KMS-11 (cell line): ENCODE measurements around the gene CDK19.

ENCODE experiments used
- H2AFZ ChIP-seq: fragments of 200-600 bp; sonication (generic); 2 replicates; pipeline ENCODE4 v1.6.1; 2016; ENCODE audit warnings: antibody characterized with exemption, mixed run types, low read depth
- H3K27ac ChIP-seq: fragments of 200-600 bp; sonication (generic); 2 replicates; pipeline ENCODE4 v1.6.1; 2016; ENCODE audit warnings: mild to moderate bottlenecking, mixed run types
- H3K27me3 ChIP-seq: fragments of 200-600 bp; sonication (generic); 2 replicates; pipeline ENCODE4 v1.6.1; 2017; ENCODE audit warnings: mild to moderate bottlenecking, low read depth, mixed run types, moderate library complexity; ENCODE audit not compliant: insufficient read depth
- H3K36me3 ChIP-seq: fragments of 200-600 bp; sonication (generic); 2 replicates; pipeline ENCODE4 v1.6.1; 2017; ENCODE audit warnings: mild to moderate bottlenecking, mixed run types; ENCODE audit not compliant: insufficient read depth
- H3K4me1 ChIP-seq: fragments of 200-600 bp; sonication (generic); 2 replicates; pipeline ENCODE4 v1.6.1; 2016; ENCODE audit warnings: mild to moderate bottlenecking, low read depth, mixed run types; ENCODE audit not compliant: poor library complexity, severe bottlenecking
- H3K4me2 ChIP-seq: fragments of 200-600 bp; sonication (generic); 2 replicates; pipeline ENCODE4 v1.7.0; 2016; ENCODE audit warnings: mild to moderate bottlenecking, mixed run types
- H3K4me3 ChIP-seq: fragments of 200-600 bp; sonication (generic); IDR thresholded peaks from 2 replicates; pipeline ENCODE4 v1.6.1; 2017; ENCODE audit warnings: low read depth, low read length, mixed read lengths; ENCODE audit not compliant: insufficient read depth
- H3K79me2 ChIP-seq: fragments of 200-600 bp; sonication (generic); 2 replicates; pipeline ENCODE4 v1.6.1; 2016; ENCODE audit warnings: low read depth, mixed run types; ENCODE audit not compliant: insufficient read depth
- H3K9ac ChIP-seq: fragments of 200-600 bp; sonication (generic); 2 replicates; pipeline ENCODE4 v1.6.1; 2016; ENCODE audit warnings: mild to moderate bottlenecking, mixed run types
- H4K20me1 ChIP-seq: fragments of 200-600 bp; sonication (generic); 2 replicates; pipeline ENCODE4 v1.6.1; 2016; ENCODE audit warnings: mild to moderate bottlenecking, mixed run types; ENCODE audit not compliant: insufficient read depth
- TF ChIP-seq, protein P1 (sequence below): fragments of 200-600 bp; sonication (generic); conservative IDR thresholded peaks from 2 replicates; pipeline ENCODE4 v1.6.1; 2017; ENCODE audit warnings: low read depth, mild to moderate bottlenecking, antibody characterized with exemption, low read length, moderate library complexity, mixed read lengths

CDK19 gene

DNA sequence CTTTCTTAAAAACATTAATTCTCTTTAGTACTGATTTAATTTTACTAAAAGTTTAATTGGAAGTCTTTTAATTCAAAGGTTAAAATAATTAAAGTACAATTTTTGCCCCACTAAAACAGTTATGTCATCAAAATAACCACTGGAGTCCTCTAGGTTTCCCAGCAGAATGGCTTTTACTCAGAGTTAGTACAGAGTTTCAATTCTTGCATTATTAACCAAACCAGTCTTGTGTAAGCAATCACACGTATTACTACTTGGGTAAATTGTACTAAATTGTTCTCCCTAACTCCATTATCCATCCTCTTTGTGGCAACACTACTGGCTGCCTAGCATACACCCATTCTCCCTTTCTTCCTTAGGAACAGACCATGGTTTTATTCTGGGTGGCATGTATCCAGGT is 36.9 kb downstream of the CDK19 start:
- H4K20me1 ChIP-seq: no peaks in the 10 kb centered on the region
- H3K36me3 ChIP-seq: no peaks in the 10 kb centered on the region
- TF ChIP-seq, protein P1, sequence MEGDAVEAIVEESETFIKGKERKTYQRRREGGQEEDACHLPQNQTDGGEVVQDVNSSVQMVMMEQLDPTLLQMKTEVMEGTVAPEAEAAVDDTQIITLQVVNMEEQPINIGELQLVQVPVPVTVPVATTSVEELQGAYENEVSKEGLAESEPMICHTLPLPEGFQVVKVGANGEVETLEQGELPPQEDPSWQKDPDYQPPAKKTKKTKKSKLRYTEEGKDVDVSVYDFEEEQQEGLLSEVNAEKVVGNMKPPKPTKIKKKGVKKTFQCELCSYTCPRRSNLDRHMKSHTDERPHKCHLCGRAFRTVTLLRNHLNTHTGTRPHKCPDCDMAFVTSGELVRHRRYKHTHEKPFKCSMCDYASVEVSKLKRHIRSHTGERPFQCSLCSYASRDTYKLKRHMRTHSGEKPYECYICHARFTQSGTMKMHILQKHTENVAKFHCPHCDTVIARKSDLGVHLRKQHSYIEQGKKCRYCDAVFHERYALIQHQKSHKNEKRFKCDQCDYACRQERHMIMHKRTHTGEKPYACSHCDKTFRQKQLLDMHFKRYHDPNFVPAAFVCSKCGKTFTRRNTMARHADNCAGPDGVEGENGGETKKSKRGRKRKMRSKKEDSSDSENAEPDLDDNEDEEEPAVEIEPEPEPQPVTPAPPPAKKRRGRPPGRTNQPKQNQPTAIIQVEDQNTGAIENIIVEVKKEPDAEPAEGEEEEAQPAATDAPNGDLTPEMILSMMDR: no peak
- no peak overlapping the region for H3K4me3 ChIP-seq
- H3K27ac ChIP-seq: no peak overlapping the region
- no peak overlapping the region for H2AFZ ChIP-seq
- H3K9ac ChIP-seq: no peak overlapping the region
- no peaks in the 10 kb centered on the region for H3K27me3 ChIP-seq
- H3K4me1 ChIP-seq: no peaks in the 10 kb centered on the region
- 0 out of 2 replicates have a peak, but pooled peaks cover 5% of the 10 kb centered on the region for H3K79me2 ChIP-seq
- no peak overlapping the region for H3K4me2 ChIP-seq

- Histone ChIP-seq H3K27ac (no peak overlapping the region), H2AFZ (no peak overlapping the region), H3K4me3 (no peak overlapping the region), H3K9ac (no peak overlapping the region), H4K20me1 (no peaks in the 10 kb centered on the region), H3K27me3 (no peaks in the 10 kb centered on the region), H3K36me3 (no peaks in the 10 kb centered on the region), H3K4me2 (no peak overlapping the region), H3K4me1 (no peaks in the 10 kb centered on the region), H3K79me2 (0 out of 2 replicates have a peak, but pooled peaks cover 5% of the 10 kb centered on the region)
- TF ChIP-seq, protein P1: no peak
These were observed 37.6 kb downstream of the CDK19 start for GRCh38 chr6:110777636-110778035.

DNA sequence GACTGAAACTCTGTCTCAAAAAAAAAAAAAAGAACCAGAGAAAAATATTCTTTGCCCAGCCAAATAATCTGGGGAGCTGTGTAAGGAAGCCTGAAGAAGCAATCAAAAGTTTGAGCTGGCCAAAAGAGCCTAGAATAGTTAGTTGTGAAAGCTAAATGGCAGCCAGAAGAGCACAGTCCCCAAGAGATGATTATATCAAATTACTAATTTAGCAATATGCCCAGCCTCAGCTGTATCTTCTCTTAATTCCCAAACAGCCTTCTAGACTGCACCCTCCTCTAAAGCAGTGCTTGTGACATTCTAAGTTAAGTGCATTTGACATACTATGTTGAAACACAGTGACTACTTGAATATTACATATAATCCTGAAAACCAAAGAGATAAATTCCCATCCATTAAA is 38.9 kb downstream of the CDK19 start:
- Histone ChIP-seq H2AFZ (no peak overlapping the region), H3K27ac (no peak overlapping the region), H3K4me2 (no peak overlapping the region), H3K27me3 (no peaks in the 10 kb centered on the region), H3K4me3 (no peak overlapping the region), H3K36me3 (no peaks in the 10 kb centered on the region), H3K9ac (no peak overlapping the region), H3K4me1 (no peaks in the 10 kb centered on the region), H4K20me1 (no peaks in the 10 kb centered on the region), H3K79me2 (0 out of 2 replicates have a peak, but pooled peaks cover 5% of the 10 kb centered on the region)
- TF ChIP-seq, protein P1: no peak

DNA sequence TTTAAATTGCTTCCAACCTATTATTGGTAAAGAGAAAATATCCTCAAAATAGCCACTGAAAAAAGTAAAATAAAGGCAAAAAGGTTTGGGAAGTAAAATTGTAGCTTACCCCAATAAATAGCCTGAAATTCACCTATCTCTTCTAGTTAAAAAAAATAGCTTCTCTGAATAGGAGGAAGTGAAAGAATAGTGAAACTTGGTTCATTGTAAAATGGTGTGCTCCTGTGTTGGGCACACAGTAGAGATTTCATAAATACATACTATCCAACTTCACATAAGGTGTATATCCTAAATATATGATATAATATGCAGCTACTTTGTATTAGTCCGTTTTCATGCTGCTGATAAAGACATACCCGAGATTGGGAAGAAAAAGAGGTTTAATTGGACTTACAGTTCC is 45.3 kb downstream of the CDK19 start:
- H2AFZ ChIP-seq: no peak overlapping the region
- TF ChIP-seq, protein P1: no peak
- no peaks in the 10 kb centered on the region for H3K79me2 ChIP-seq
- no peak overlapping the region for H3K4me3 ChIP-seq
- H3K36me3 ChIP-seq: no peaks in the 10 kb centered on the region
- no peaks in the 10 kb centered on the region for H4K20me1 ChIP-seq
- H3K4me2 ChIP-seq: no peak overlapping the region
- H3K4me1 ChIP-seq: no peaks in the 10 kb centered on the region
- H3K27ac ChIP-seq: no peak overlapping the region
- no peaks in the 10 kb centered on the region for H3K27me3 ChIP-seq
- H3K9ac ChIP-seq: no peak overlapping the region
